ENCODE measurements around the gene AGPAT4. TPM values are rescaled to one million over a fixed set of nuclear protein-coding genes. Genes with fewer than 3 reads are reported as not detected.

Gene AGPAT4
- polyA plus RNA-seq, 1 donor = 9.1 TPM

DNA sequence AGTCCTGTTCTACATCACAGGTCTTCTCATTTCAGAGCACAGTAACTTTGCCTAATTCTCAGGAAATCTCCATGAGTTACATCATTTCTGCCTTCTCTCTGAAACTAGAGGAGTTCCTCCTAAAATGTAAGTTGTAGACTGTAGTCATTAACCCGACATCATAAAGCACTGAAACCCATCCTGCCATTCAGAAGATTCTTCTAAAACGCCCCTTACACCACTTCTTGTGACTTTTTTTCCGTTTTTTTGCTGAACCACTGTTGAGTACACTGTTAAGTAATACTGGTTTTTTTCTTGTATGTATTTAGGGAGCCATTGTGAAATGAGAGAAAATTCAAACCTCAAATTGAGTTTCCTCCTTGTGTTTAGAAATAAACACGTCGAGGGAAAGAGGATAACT is 164.9 kb downstream of the AGPAT4 start:
- DNase-seq = no peak

DNA sequence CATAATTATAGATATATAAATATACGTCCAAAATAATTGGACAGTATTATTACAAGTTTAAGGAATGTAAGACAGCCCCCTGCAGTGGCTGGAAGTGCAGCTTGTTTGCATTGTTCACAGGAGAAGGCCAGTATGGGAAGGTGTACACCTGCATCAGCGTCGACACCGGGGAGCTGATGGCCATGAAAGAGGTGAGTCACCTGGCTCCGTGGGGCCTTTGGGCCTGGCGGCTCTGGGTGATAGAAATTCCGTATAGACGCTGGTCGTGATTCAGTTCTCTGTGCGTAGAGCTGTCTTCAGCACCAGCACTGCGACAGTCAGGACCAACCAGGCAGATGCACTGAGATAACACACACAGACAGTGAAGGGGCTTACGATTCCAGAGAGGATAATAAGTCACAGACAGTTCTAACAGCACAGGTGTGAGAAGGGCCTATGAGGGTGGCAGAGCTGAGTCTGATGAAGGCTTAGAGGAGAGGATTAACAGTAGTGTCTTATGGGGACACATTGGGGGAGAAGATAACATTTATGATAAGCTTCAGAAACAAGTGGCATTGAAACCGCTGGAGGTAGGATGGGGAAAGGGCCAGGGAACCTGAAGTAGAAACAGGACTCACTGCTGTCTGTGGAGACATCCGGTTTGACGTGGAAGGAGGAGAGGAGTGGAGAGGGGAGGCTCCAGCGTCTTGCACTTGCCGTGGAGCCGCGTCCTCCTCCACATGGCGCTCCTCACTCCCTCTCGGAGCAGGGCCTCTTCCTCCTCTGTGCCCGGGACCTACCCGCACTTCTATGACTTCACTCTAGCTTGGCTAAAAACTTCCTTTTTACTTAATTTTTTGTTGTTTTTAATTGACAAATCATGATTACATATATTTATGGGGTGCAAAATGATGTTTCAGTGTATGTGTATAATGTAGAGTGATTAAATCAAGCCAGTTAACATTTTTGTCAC is 165.8 kb downstream of the AGPAT4 start:
- no peak for DNase-seq

- no peak for DNase-seq
Measured at GRCh38 chr6:161105408-161105807, 168.5 kb downstream of the AGPAT4 start.

DNA sequence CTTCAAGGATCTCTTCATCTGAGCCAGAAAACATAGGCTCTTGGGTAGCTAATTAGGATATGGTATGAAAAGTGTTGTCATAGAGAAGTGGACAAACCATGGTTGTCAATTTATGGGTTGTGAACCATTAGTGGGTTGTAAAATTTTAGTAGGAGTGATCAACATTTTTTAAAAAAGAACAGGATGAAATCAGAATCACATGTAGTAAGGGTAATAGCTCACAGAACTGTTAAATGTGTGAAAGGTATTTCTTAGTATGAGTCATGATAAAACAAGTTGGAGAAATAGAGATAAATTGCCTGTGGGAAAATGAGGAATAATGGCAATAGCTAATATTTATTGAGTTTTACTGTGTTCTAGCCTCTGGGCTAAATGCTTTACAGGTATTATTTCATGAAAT is 168.9 kb downstream of the AGPAT4 start:
- no peak for DNase-seq

DNA sequence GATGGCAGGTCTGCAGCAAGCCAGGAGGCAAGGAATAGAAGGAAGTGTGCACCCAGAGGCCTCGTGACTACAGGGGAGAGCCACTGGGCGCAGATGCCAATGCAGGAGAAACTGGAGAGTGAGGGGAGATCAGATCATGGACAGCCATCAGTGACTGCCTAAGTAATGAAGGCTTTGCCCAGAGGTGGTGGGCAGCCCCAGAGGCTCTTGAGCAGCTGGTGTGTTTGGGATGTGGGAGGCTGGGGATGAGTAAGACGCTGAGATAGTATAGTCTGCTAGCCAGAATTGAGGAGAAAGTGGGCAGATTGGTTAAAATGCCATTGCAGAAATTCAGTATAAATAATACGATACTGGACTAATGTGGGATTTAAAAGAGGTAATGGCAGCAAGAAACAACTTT is 170.4 kb downstream of the AGPAT4 start:
- DNase-seq = no peak

DNA sequence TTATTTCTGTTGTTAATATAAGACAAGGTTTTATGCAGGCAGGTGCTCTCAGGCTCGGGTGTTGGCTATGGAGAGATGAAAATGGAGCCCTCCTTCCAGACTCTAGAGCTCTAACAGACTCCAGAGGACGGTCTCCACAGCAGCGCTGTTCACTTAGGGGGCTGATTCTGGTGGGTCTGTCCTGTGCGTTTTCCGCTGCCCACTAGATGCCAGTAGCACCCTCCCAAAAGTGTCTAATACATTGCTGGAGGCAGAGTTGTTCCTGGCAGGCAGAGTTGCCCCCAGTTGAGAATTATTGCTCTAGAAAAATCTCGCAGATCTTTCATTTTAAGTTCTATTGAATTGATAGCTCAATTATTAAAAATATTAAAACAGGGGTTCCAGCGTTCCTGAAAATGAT is 172.3 kb downstream of the AGPAT4 start:
- peak; percentile 15 for DNase-seq

- DNase-seq = no peak
Measured at GRCh38 chr6:161100072-161100471, 173.8 kb downstream of the AGPAT4 start.

DNA sequence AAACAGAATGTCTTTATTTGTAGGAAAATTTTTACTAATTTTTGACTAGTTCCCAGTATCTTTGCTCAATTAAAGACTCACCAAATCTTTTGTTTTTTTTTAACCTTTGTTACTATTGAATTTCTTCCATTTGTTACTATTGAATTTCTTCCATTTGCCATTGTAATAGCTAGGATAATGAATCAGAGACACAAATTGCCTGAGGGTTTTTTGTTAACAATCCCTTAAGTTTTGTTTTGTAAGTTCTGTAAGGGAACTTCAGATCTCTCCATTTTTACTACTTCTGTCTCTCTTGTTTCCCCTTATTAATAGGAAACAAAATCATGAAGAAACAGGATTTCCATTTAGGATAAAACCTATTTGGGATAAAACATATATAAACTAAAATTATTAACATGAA is 177.9 kb downstream of the AGPAT4 start:
- DNase-seq = no peak

- no peak for DNase-seq
Measured at GRCh38 chr6:161094955-161095354, 178.9 kb downstream of the AGPAT4 start.

DNA sequence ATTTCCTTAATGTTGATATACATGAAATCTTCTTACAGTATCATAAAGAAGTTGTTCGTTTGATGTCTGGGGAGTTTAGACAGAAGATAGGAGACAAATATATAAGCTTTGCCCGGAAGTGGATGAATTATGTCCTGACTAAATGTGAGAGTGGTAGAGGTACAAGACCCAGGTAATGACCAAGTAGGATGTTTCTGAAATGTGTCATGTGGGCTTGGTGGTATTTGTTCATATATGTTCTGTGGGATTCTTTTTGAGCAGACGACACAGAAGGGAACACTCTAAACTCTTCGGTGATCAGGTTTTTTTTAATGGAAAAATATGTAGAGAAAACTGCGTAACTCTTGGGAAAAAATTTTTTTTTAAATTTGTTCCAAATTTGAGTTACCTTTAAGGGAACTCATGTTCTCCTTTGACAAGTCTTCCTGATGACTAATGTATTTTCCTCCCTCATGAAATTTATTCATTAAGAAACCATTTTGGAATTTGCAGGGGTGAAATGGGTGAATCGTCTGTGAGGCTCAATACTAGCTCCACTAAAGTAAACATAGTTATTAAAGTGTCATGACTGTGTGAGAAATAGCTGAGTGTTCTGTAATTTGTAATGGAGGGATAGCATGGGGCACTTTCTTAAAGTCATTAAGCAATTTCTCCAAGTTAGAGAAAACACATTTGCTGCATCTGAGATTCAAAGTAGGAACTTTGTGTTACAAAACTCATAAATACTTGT is 181.7 kb downstream of the AGPAT4 start:
- no peak for DNase-seq

GRCh38 chr6:161091151-161091550 is 182.7 kb downstream of the AGPAT4 start:
- no peak for DNase-seq

DNA sequence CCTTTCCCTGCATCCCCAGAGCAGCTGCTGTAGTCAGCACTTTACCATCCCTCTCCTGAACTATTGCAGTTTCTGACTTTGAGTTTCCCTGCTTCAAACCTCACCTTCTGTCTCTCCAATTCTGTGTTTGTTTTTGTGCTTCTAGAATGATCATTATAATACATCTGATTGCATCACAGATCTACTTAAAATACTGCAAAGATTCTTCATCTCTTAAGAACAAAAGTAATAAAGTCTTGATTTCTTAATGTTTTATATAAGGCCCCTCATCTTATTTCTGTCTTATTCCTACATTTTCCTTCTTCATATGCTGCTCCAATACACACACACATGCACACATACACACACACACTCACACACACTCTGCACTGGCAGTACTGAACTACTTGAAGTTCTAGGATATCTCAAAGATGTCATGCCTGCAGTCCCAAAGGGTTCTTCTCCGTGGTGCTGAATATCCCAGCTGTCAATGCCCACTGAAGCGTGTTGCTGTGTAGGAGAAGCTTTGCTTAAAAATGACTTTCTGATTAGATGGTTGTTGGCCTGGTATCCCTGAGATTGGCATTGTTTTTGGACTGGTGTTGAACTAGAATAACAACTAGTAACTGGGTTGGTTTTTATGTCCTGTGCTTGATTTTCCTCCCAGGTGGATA is 185.1 kb downstream of the AGPAT4 start:
- no peak for DNase-seq

GRCh38 chr6:161085246-161085645 is 188.6 kb downstream of the AGPAT4 start:
- DNase-seq = no peak

DNA sequence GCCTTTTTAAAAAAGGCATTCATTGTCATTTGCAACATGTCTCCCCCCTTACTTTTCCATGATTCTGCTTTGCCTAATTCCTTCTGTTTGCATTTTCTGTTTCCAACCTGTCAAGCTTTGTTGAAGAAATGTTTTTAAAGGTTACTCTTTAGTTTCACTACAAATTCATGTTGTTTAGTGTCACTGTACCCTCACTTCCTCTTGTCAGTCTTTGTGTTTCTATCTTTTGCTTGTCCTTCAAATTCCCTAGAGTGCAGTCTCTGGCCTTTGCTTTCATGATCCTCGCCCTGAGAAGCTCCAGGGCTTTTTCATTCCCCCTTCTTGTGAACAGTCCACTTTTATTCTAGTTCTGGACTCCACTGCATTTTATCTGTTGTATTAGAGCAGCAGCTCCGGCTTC is 191.6 kb downstream of the AGPAT4 start:
- no peak for DNase-seq

GRCh38 chr6:161080263-161080970 is 193.4 kb downstream of the AGPAT4 start:
- DNase-seq = no peak

Measured in hindlimb muscle (tissue), 1 donor.